HCT116 (cell line): Measurements from ENCODE around the gene TBCD. TPM values are rescaled to one million over a fixed set of nuclear protein-coding genes. Genes with fewer than 3 reads are reported as not detected.

Experiments
- CEBPB ChIP-seq: IDR thresholded peaks from 2 replicates; pipeline ENCODE4 v1.6.1; 2012; ENCODE audit warnings: low read depth
- EZH2 ChIP-seq: fragments of 200-600 bp; sonication (generic); IDR thresholded peaks from 2 replicates; pipeline ENCODE4 v1.6.1; 2017; ENCODE audit warnings: antibody characterized with exemption, mixed run types
- RAD21 ChIP-seq: IDR thresholded peaks from 2 replicates; pipeline ENCODE4 v1.6.1; 2012; ENCODE audit warnings: low read depth, mild to moderate bottlenecking
- SRF ChIP-seq: IDR thresholded peaks from 2 replicates; pipeline ENCODE4 v1.6.1; 2012; ENCODE audit warnings: low read depth
- ZFX ChIP-seq: fragments of 450-650 bp; IDR thresholded peaks from 2 replicates; pipeline ENCODE4 v1.6.1; 2017
- total RNA-seq: library from RNA; stranded (reverse); gene quantifications from one replicate; pipeline ENCODE4 v1.2.1, GENCODE V29; 2021; ENCODE audit not compliant: unreplicated experiment
- TF ChIP-seq, protein P1 (sequence below): IDR thresholded peaks from 2 replicates; pipeline ENCODE4 v1.6.1; 2012; ENCODE audit warnings: low read depth
- TF ChIP-seq, protein P2 (sequence below): IDR thresholded peaks from 2 replicates; pipeline ENCODE4 v1.6.1; 2012
- TF ChIP-seq, protein P3 (sequence below), 3 experiments: fragments of 200-600 bp in 1 of 3; sonication (generic) in 1 of 3; IDR thresholded peaks in 2 of 3; conservative IDR thresholded peaks in 1 of 3; 2 replicates each; pipeline ENCODE4 v1.5.1; 2012 to 2017; ENCODE audit warnings: low read depth in 2 of 3, low read length in 2 of 3, antibody characterized with exemption in 1 of 3, borderline replicate concordance in 1 of 3, control low read depth in 1 of 3, mild to moderate bottlenecking in 1 of 3, mixed read lengths in 1 of 3, mixed run types in 1 of 3, moderate library complexity in 1 of 3; ENCODE audit not compliant: insufficient read depth in 1 of 3

Gene TBCD
- total RNA-seq, 1 experiment from 2014 or later: 152 TPM

DNA sequence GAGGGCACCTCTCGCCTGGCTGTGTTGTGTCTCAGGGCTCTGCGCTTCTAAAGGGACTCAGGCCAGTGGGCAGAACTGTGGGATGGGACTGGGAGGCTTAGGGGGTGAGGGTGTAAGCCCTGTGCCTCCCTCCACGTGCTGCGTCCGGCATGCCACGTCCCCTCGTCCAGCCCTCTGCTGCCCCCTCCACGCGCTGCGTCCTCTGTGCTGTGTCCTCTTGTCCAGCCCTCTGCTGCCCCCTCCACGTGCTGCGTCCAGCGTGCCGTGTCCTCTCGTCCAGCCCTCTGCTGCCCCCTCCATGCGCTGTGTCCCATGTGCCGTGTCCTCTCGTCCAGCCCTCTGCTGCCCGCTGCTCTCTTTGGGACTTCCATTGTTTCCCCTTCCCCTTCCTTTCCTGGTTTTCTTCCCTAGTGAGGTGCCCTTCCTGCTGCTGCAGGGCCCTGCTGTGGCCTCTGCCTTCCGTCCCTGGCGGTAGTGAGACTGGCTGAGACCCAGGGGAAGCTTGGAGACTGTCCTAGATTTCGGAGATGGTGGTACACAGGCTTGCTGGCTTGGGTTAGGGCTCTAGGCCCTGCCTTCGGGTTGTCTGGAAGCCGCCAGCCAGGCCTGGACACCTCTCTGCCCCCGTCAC lies 94.3 kb downstream of the TBCD start (continued):
- TF ChIP-seq, protein P1, sequence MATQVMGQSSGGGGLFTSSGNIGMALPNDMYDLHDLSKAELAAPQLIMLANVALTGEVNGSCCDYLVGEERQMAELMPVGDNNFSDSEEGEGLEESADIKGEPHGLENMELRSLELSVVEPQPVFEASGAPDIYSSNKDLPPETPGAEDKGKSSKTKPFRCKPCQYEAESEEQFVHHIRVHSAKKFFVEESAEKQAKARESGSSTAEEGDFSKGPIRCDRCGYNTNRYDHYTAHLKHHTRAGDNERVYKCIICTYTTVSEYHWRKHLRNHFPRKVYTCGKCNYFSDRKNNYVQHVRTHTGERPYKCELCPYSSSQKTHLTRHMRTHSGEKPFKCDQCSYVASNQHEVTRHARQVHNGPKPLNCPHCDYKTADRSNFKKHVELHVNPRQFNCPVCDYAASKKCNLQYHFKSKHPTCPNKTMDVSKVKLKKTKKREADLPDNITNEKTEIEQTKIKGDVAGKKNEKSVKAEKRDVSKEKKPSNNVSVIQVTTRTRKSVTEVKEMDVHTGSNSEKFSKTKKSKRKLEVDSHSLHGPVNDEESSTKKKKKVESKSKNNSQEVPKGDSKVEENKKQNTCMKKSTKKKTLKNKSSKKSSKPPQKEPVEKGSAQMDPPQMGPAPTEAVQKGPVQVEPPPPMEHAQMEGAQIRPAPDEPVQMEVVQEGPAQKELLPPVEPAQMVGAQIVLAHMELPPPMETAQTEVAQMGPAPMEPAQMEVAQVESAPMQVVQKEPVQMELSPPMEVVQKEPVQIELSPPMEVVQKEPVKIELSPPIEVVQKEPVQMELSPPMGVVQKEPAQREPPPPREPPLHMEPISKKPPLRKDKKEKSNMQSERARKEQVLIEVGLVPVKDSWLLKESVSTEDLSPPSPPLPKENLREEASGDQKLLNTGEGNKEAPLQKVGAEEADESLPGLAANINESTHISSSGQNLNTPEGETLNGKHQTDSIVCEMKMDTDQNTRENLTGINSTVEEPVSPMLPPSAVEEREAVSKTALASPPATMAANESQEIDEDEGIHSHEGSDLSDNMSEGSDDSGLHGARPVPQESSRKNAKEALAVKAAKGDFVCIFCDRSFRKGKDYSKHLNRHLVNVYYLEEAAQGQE: no peak
- TF ChIP-seq EZH2 (no peak), SRF (no peak), CEBPB (no peak), ZFX (no peak), RAD21 (no peak)
- TF ChIP-seq, protein P2, sequence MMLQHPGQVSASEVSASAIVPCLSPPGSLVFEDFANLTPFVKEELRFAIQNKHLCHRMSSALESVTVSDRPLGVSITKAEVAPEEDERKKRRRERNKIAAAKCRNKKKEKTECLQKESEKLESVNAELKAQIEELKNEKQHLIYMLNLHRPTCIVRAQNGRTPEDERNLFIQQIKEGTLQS: no peak
- TF ChIP-seq, protein P3, sequence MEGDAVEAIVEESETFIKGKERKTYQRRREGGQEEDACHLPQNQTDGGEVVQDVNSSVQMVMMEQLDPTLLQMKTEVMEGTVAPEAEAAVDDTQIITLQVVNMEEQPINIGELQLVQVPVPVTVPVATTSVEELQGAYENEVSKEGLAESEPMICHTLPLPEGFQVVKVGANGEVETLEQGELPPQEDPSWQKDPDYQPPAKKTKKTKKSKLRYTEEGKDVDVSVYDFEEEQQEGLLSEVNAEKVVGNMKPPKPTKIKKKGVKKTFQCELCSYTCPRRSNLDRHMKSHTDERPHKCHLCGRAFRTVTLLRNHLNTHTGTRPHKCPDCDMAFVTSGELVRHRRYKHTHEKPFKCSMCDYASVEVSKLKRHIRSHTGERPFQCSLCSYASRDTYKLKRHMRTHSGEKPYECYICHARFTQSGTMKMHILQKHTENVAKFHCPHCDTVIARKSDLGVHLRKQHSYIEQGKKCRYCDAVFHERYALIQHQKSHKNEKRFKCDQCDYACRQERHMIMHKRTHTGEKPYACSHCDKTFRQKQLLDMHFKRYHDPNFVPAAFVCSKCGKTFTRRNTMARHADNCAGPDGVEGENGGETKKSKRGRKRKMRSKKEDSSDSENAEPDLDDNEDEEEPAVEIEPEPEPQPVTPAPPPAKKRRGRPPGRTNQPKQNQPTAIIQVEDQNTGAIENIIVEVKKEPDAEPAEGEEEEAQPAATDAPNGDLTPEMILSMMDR (IDR thresholded peaks at IDR 0.05 in 2 of 3, conservative IDR thresholded peaks at IDR 0.05 in 1 of 3; ENCODE audit: borderline replicate concordance in 1 of 3, insufficient read depth in 1 of 3, low read depth in 2 of 3, low read length in 2 of 3): no peak
